ENCODE measurements around the gene ATAD3B. TPM values are rescaled to one million over a fixed set of nuclear protein-coding genes. Genes with fewer than 3 reads are reported as not detected.
"Not testable (repeated sequence)": the region's sequence is repeated elsewhere in the genome, so short reads cannot be mapped to it uniquely, and the experiment has no call there.

ATAD3B gene
- total and polyA plus RNA-seq, 2 donors (not counting 3 experiments of a cell fraction or from before 2014, with no cell fraction given) = 20.5 to 48.2 TPM

- FAIRE-seq; H3K4me3 ChIP-seq (replicated peaks in 1 of 3; ENCODE audit: insufficient read depth in 1 of 3, low read depth in 1 of 3, low read length in 3 of 3); H3K9ac ChIP-seq (replicated peaks; ENCODE audit: extremely low read depth, insufficient read depth, low read length); H3K27me3 ChIP-seq (ENCODE audit: control insufficient read depth in 2 of 2, insufficient read depth in 2 of 2, low read length in 2 of 2); POLR2A ChIA-PET; H3K4me1 ChIP-seq (ENCODE audit: control insufficient read depth, extremely low read depth, insufficient read depth, low read length); H3K9me1 ChIP-seq (replicated peaks; ENCODE audit: control insufficient read depth, extremely low read depth, insufficient read depth, low read length); H3K4me2 ChIP-seq (ENCODE audit: insufficient read depth, low read length); CTCF ChIA-PET; H3K27ac ChIP-seq (ENCODE audit: insufficient read depth, low read depth, low read length); dilution Hi-C loops (cut with MboI; ENCODE audit: extremely low pct_ligation_motif_present, low sequenced_read_pairs); H4K20me1 ChIP-seq (replicated peaks; ENCODE audit: control insufficient read depth, extremely low read depth, insufficient read depth, low read length); BruUV-seq (replicated peaks); H3K9me3 ChIP-seq (replicated peaks; ENCODE audit: control insufficient read depth, insufficient read depth, low read length); DNase-seq (ENCODE audit: low read depth, low spot score); H3K36me3 ChIP-seq (ENCODE audit: control insufficient read depth in 2 of 2, extremely low read depth in 1 of 2, insufficient read depth in 2 of 2, low read length in 2 of 2); H2AFZ ChIP-seq (ENCODE audit: low read depth, low read length): not testable (repeated sequence)
- intact Hi-C loops (cut with micrococcal nuclease) = loop anchor here (2.0 to 5.0 kb wide), 2 partner anchors 61 to 104 kb away; partner anchors contain the start of genes MIB2 and SSU72
- H3K79me2 ChIP-seq (ENCODE audit: control insufficient read depth, insufficient read depth, low read length) = peaks cover 21% of the 10 kb centered on the region
Measured at GRCh38 chr1:1513675-1514074, 42.1 kb downstream of the ATAD3B start.

- DNase-seq (ENCODE audit: low read depth, low spot score); H3K4me3 ChIP-seq (replicated peaks in 1 of 3; ENCODE audit: insufficient read depth in 1 of 3, low read depth in 1 of 3, low read length in 3 of 3); BruUV-seq (replicated peaks); H3K9ac ChIP-seq (replicated peaks; ENCODE audit: extremely low read depth, insufficient read depth, low read length); H3K27ac ChIP-seq (ENCODE audit: insufficient read depth, low read depth, low read length); POLR2A ChIA-PET; H3K4me1 ChIP-seq (ENCODE audit: control insufficient read depth, extremely low read depth, insufficient read depth, low read length); H3K36me3 ChIP-seq (ENCODE audit: control insufficient read depth in 2 of 2, extremely low read depth in 1 of 2, insufficient read depth in 2 of 2, low read length in 2 of 2); H3K9me1 ChIP-seq (replicated peaks; ENCODE audit: control insufficient read depth, extremely low read depth, insufficient read depth, low read length); FAIRE-seq; H3K4me2 ChIP-seq (ENCODE audit: insufficient read depth, low read length); H3K9me3 ChIP-seq (replicated peaks; ENCODE audit: control insufficient read depth, insufficient read depth, low read length); dilution Hi-C loops (cut with MboI; ENCODE audit: extremely low pct_ligation_motif_present, low sequenced_read_pairs); H3K27me3 ChIP-seq (ENCODE audit: control insufficient read depth in 2 of 2, insufficient read depth in 2 of 2, low read length in 2 of 2); CTCF ChIA-PET; H4K20me1 ChIP-seq (replicated peaks; ENCODE audit: control insufficient read depth, extremely low read depth, insufficient read depth, low read length); H2AFZ ChIP-seq (ENCODE audit: low read depth, low read length): not testable (repeated sequence)
- H3K79me2 ChIP-seq (ENCODE audit: control insufficient read depth, insufficient read depth, low read length) = peaks cover 21% of the 10 kb centered on the region
- intact Hi-C loops (cut with micrococcal nuclease) = loop anchor here (5.0 kb wide), 1 partner anchor 103 kb away; the partner anchor contains the start of gene MIB2
Measured at GRCh38 chr1:1514376-1514775, 42.8 kb downstream of the ATAD3B start.

GRCh38 chr1:1516923-1517322 is 45.4 kb downstream of the ATAD3B start:
- H3K4me3 ChIP-seq (replicated peaks in 1 of 3; ENCODE audit: insufficient read depth in 1 of 3, low read depth in 1 of 3, low read length in 3 of 3); CTCF ChIA-PET; H3K9me1 ChIP-seq (replicated peaks; ENCODE audit: control insufficient read depth, extremely low read depth, insufficient read depth, low read length); DNase-seq (ENCODE audit: low read depth, low spot score); H3K27me3 ChIP-seq (ENCODE audit: control insufficient read depth in 2 of 2, insufficient read depth in 2 of 2, low read length in 2 of 2); H3K9ac ChIP-seq (replicated peaks; ENCODE audit: extremely low read depth, insufficient read depth, low read length); FAIRE-seq; H3K27ac ChIP-seq (ENCODE audit: insufficient read depth, low read depth, low read length); intact Hi-C loops (cut with micrococcal nuclease); H4K20me1 ChIP-seq (replicated peaks; ENCODE audit: control insufficient read depth, extremely low read depth, insufficient read depth, low read length); H3K4me1 ChIP-seq (ENCODE audit: control insufficient read depth, extremely low read depth, insufficient read depth, low read length); POLR2A ChIA-PET; H2AFZ ChIP-seq (ENCODE audit: low read depth, low read length); dilution Hi-C loops (cut with MboI; ENCODE audit: extremely low pct_ligation_motif_present, low sequenced_read_pairs); H3K9me3 ChIP-seq (replicated peaks; ENCODE audit: control insufficient read depth, insufficient read depth, low read length); BruUV-seq (replicated peaks); H3K4me2 ChIP-seq (ENCODE audit: insufficient read depth, low read length): not testable (repeated sequence)
- Histone ChIP-seq H3K79me2 (ENCODE audit: control insufficient read depth, insufficient read depth, low read length) (peaks cover 21% of the 10 kb centered on the region), H3K36me3 (ENCODE audit: control insufficient read depth in 2 of 2, extremely low read depth in 1 of 2, insufficient read depth in 2 of 2, low read length in 2 of 2) (peaks cover 0 to 14% of the 10 kb centered on the region in 2 experiments)
